ENCODE data around the gene FPR2. TPM values are rescaled to one million over a fixed set of nuclear protein-coding genes. Genes with fewer than 3 reads are reported as not detected.
"Not testable (repeated sequence)": the region's sequence is repeated elsewhere in the genome, so short reads cannot be mapped to it uniquely, and the experiment has no call there.

FPR2 gene
- total RNA-seq, 1 donor from 2014 or later: not detected

DNA sequence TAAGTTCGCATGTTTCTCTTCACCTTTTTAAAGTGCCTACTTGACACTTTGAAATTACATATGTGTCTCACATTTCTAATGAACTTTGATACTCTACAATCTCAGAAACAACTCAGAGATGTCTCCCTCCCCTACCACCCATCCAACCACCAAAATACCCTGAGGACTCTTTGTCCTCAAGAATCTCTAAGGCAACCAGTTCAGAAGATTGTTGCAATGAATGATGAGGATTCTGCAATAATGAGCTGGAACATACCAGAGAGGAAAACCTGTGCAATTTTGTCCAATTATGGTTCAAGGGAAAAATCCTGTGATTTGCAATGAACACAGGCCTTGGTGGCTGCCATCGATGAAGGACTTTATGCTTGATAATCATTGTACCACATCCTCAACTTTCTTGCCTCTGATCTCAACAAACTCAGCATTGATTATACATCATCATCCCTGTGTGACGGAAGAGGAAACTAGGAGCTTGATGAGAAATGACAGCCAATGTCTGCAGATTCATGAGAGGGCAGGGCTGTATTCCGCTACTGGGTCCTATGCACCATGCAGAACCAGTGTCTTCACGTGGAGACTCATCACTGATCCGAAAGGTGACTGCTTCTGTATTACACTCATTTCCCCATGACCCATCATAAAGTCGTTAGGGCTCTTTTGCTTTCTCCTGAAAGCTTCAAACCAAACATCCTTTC, 10.4 kb upstream of the FPR2 start:
- no peak for DNase-seq (ENCODE audit: low spot score)
- intact Hi-C loops (cut with micrococcal nuclease): no loop called here
- H3K27me3 Mint-ChIP-seq (ENCODE audit: insufficient read depth): no peaks in the 10 kb centered on the region
- no peaks in the 10 kb centered on the region for H3K4me1 Mint-ChIP-seq (ENCODE audit: low read depth)
- no peak overlapping the region for H3K4me3 Mint-ChIP-seq
- no peaks in the 10 kb centered on the region for H3K36me3 Mint-ChIP-seq (ENCODE audit: low read depth)
- H3K27ac Mint-ChIP-seq: no peak overlapping the region
- peaks cover 18% of the 10 kb centered on the region for H3K9me3 Mint-ChIP-seq

DNA sequence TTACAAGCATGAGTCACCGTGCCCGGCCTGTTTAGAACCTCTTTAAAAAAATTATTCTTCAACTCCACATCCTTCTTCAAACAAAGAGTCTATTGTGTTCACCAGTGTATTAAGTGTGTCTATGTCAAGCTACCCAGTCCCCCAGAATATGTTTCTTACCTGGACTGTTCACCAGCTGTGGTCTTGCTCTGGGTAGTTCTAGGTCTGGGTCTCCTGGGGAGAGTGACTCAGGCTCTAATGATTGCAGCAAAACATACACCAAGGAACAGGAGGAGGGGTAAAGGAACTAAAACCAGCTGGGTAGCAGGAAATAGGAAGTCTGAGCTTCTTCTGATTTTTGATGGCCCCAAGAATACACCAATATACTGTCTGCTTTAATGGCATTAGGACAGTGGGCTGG, 9.3 kb upstream of the FPR2 start, which contains the start of gene FPR1:
Gene FPR1 (minus strand): TSS at position 224 of the 400 bp plus-strand sequence. CDS start 4,884 bp downstream, outside the sequence.
- intact Hi-C loops (cut with micrococcal nuclease): no loop called here
- no peaks in the 10 kb centered on the region for H3K36me3 Mint-ChIP-seq (ENCODE audit: low read depth)
- no peaks in the 10 kb centered on the region for H3K27me3 Mint-ChIP-seq (ENCODE audit: insufficient read depth)
- H3K4me3 Mint-ChIP-seq: no peak within 1 kb of the TSS
- no peak within 1 kb of the TSS for H3K27ac Mint-ChIP-seq
- DNase-seq (ENCODE audit: low spot score): no peak
- H3K9me3 Mint-ChIP-seq: peaks cover 21% of the 10 kb centered on the region
- H3K4me1 Mint-ChIP-seq (ENCODE audit: low read depth): no peaks in the 10 kb centered on the region

DNA sequence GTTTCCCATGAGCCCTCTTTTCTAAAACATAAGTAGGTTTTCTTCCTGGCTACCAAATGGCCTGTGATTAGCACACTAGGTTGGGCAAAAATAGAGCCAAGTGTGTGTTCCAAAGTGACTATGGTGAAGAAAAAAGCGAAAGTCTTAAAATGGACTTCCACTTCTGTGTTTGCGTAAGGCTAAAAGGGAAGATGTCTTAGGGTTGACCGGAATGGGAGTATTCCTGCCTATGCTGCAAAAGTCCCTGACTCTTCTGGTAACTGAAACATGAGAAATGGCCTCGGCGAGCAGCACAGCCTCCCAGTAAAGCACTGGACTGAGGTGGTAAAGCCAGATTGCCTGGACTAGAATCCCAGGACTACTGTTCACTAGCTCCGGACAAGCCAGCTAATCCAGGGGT, 6.9 kb upstream of the FPR2 start:
- Mint-ChIP-seq H3K4me1 (ENCODE audit: low read depth) (no peaks in the 10 kb centered on the region), H3K4me3 (no peak overlapping the region), H3K27ac (no peak overlapping the region), H3K36me3 (ENCODE audit: low read depth) (no peaks in the 10 kb centered on the region), H3K27me3 (ENCODE audit: insufficient read depth) (no peaks in the 10 kb centered on the region), H3K9me3 (peaks cover 14% of the 10 kb centered on the region)
- DNase-seq (ENCODE audit: low spot score): no peak
- intact Hi-C loops (cut with micrococcal nuclease): no loop called here

- Mint-ChIP-seq H3K9me3 (peaks cover 13% of the 10 kb centered on the region), H3K4me3 (no peak overlapping the region), H3K36me3 (ENCODE audit: low read depth) (no peaks in the 10 kb centered on the region), H3K27ac (no peak overlapping the region), H3K4me1 (ENCODE audit: low read depth) (no peaks in the 10 kb centered on the region), H3K27me3 (ENCODE audit: insufficient read depth) (no peaks in the 10 kb centered on the region)
- intact Hi-C loops (cut with micrococcal nuclease): no loop called here
- no peak for DNase-seq (ENCODE audit: low spot score)
These were observed 6.2 kb upstream of the FPR2 start for GRCh38 chr19:51754770-51755169.

GRCh38 chr19:51755571-51755970, 5.4 kb upstream of the FPR2 start:
- H3K36me3 Mint-ChIP-seq (ENCODE audit: low read depth): no peaks in the 10 kb centered on the region
- no peak overlapping the region for H3K27ac Mint-ChIP-seq
- no peaks in the 10 kb centered on the region for H3K4me1 Mint-ChIP-seq (ENCODE audit: low read depth)
- DNase-seq (ENCODE audit: low spot score): no peak
- H3K9me3 Mint-ChIP-seq: peaks cover 14% of the 10 kb centered on the region
- no peak overlapping the region for H3K4me3 Mint-ChIP-seq
- intact Hi-C loops (cut with micrococcal nuclease): no loop called here
- H3K27me3 Mint-ChIP-seq (ENCODE audit: insufficient read depth): no peaks in the 10 kb centered on the region

- Mint-ChIP-seq H3K27ac (no peak overlapping the region), H3K9me3 (peaks cover 22% of the 10 kb centered on the region), H3K4me1 (ENCODE audit: low read depth) (no peaks in the 10 kb centered on the region), H3K4me3 (no peak overlapping the region), H3K36me3 (ENCODE audit: low read depth) (no peaks in the 10 kb centered on the region), H3K27me3 (ENCODE audit: insufficient read depth) (no peaks in the 10 kb centered on the region)
- intact Hi-C loops (cut with micrococcal nuclease): no loop called here
- DNase-seq (ENCODE audit: low spot score): no peak
These were observed 716 bp downstream of the FPR2 start for GRCh38 chr19:51761696-51762095.

DNA sequence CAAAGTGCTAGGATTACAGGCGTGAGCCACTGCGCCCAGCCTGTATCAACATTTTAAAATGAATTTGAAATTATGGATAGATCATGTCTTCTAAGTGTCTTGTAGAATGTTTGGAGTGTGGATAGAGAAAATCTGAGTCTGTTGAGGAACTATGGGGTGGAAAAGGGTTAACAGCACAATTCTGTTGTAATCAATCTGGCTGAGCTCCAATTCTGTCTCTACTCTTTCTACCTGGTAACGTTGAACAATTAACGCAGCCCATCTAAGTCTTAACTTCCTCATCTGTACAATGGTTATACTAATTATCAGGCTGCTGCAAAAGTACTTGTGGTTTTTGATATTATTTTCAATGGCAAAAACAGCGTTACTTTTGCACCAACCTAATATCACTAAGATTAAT, 4.1 kb downstream of the FPR2 start:
- Mint-ChIP-seq H3K4me3 (no peak overlapping the region), H3K27me3 (ENCODE audit: insufficient read depth) (no peaks in the 10 kb centered on the region), H3K4me1 (ENCODE audit: low read depth) (no peaks in the 10 kb centered on the region), H3K27ac (no peak overlapping the region), H3K9me3 (peaks cover 19% of the 10 kb centered on the region), H3K36me3 (ENCODE audit: low read depth) (no peaks in the 10 kb centered on the region)
- no peak for DNase-seq (ENCODE audit: low spot score)
- intact Hi-C loops (cut with micrococcal nuclease): no loop called here

DNA sequence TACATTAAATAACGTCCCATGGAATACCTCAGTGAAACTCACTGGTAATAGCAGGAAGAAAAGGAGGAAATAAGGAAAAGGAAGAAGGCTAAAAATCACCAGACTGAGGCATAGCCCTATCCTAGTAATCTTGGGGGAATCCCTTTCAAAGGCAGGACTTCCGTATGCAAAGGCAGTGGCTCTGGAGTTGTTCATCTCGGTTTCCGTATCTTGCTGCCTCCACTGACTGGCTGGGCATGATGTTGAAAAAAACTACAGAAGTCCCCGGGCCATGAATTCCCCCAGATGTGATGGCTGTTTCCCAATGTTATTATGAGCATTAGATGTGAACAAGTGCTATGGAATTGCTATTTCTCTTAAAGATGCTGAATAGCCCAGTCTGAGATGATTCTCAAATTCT, 5.5 kb downstream of the FPR2 start:
- H3K9me3 Mint-ChIP-seq: peaks cover 19% of the 10 kb centered on the region
- no peaks in the 10 kb centered on the region for H3K4me1 Mint-ChIP-seq (ENCODE audit: low read depth)
- H3K27me3 Mint-ChIP-seq (ENCODE audit: insufficient read depth): no peaks in the 10 kb centered on the region
- no peak overlapping the region for H3K4me3 Mint-ChIP-seq
- no peaks in the 10 kb centered on the region for H3K36me3 Mint-ChIP-seq (ENCODE audit: low read depth)
- intact Hi-C loops (cut with micrococcal nuclease): no loop called here
- no peak overlapping the region for H3K27ac Mint-ChIP-seq
- DNase-seq (ENCODE audit: low spot score): no peak

GRCh38 chr19:51771376-51772130, 10.6 kb downstream of the FPR2 start:
- Mint-ChIP-seq H3K27ac (no peak overlapping the region), H3K27me3 (ENCODE audit: insufficient read depth) (peaks cover 2% of the 10 kb centered on the region), H3K36me3 (ENCODE audit: low read depth) (no peaks in the 10 kb centered on the region), H3K4me3 (no peak overlapping the region), H3K4me1 (ENCODE audit: low read depth) (no peaks in the 10 kb centered on the region), H3K9me3 (peaks cover 4% of the 10 kb centered on the region)
- no peak for DNase-seq (ENCODE audit: low spot score)
- intact Hi-C loops (cut with micrococcal nuclease): loop anchor here (10.0 kb wide), 1 partner anchor 107 kb away; no protein-coding TSS in a partner anchor

- peaks cover 2% of the 10 kb centered on the region for H3K27me3 Mint-ChIP-seq (ENCODE audit: insufficient read depth)
These were observed 12.0 kb downstream of the FPR2 start for GRCh38 chr19:51772977-51773376.

DNA sequence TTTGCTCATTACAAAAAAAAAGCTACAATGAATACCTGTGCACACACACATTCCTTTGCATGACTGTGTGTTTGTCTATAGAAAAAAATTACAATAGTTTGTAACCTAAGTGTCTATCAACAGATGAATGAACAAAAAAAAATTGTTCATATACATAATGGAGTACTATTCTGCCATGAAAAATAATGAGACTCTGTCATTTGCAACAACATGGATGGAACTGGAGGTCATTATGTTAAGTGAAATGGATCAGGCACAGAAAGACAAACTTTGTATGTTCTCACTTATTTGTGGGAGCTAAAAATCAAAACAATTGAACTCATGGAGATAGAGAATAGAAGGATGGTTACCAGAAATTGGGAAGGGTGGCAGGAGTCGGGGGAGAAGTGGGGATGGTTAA, 15.6 kb downstream of the FPR2 start:
- H3K4me3 Mint-ChIP-seq; H3K27me3 Mint-ChIP-seq (ENCODE audit: insufficient read depth): not testable (repeated sequence)
- intact Hi-C loops (cut with micrococcal nuclease): loop anchor here (10.0 kb wide), 1 partner anchor 112 kb away; no protein-coding TSS in a partner anchor

More at GRCh38 chr19:51772977-51773376, 12.0 kb downstream of the FPR2 start:
- DNase-seq (ENCODE audit: low spot score): no peak
- intact Hi-C loops (cut with micrococcal nuclease): loop anchor here (10.0 kb wide), 1 partner anchor 108 kb away; no protein-coding TSS in a partner anchor
- Mint-ChIP-seq H3K4me3 (no peak overlapping the region), H3K9me3 (peaks cover 4% of the 10 kb centered on the region), H3K36me3 (ENCODE audit: low read depth) (no peaks in the 10 kb centered on the region), H3K27ac (no peak overlapping the region), H3K4me1 (ENCODE audit: low read depth) (peaks cover 3% of the 10 kb centered on the region)

GRCh38 chr19:51777570-51778462, 16.8 kb downstream of the FPR2 start:
- intact Hi-C loops (cut with micrococcal nuclease): loop anchor here (10.0 kb wide), 1 partner anchor 113 kb away; no protein-coding TSS in a partner anchor
- peaks cover 2% of the 10 kb centered on the region for H3K27me3 Mint-ChIP-seq (ENCODE audit: insufficient read depth)

More for the DNA sequence above, 15.6 kb downstream of the FPR2 start:
- not testable (repeated sequence) for DNase-seq (ENCODE audit: low spot score); H3K27ac Mint-ChIP-seq; H3K4me1 Mint-ChIP-seq (ENCODE audit: low read depth); H3K36me3 Mint-ChIP-seq (ENCODE audit: low read depth); H3K9me3 Mint-ChIP-seq

More at GRCh38 chr19:51777570-51778462, 16.8 kb downstream of the FPR2 start:
- H3K9me3 Mint-ChIP-seq: no peaks in the 10 kb centered on the region
- H3K36me3 Mint-ChIP-seq (ENCODE audit: low read depth): no peaks in the 10 kb centered on the region
- H3K4me1 Mint-ChIP-seq (ENCODE audit: low read depth): peaks cover 8% of the 10 kb centered on the region
- no peak overlapping the region for H3K4me3 Mint-ChIP-seq
- peak overlapping the region; percentile 32 for H3K27ac Mint-ChIP-seq
- DNase-seq (ENCODE audit: low spot score): peak; percentile 11

All from activated T-helper 1 cell treated with anti-CD3 and anti-CD28 coated beads, Interleukin-12 subunit alpha, Interleukin-12 subunit beta, Interleukin-2, Interleukin-4 antibody, amounts not matched to agents 30 ng/mL and 10 ng/mL and 1 ng/mL, durations not matched to agents 14 hours and 24 hours and 36 hours (primary cell).